ENCODE results near the gene ZC3H13. TPM values are rescaled to one million over a fixed set of nuclear protein-coding genes. Genes with fewer than 3 reads are reported as not detected.

Gene ZC3H13
- total and polyA plus RNA-seq, 10 of the 15 experiments (the other 5 are each of a cell fraction or from before 2014, with no cell fraction given): 10.0 to 55.9 (median 25.4) TPM

DNA sequence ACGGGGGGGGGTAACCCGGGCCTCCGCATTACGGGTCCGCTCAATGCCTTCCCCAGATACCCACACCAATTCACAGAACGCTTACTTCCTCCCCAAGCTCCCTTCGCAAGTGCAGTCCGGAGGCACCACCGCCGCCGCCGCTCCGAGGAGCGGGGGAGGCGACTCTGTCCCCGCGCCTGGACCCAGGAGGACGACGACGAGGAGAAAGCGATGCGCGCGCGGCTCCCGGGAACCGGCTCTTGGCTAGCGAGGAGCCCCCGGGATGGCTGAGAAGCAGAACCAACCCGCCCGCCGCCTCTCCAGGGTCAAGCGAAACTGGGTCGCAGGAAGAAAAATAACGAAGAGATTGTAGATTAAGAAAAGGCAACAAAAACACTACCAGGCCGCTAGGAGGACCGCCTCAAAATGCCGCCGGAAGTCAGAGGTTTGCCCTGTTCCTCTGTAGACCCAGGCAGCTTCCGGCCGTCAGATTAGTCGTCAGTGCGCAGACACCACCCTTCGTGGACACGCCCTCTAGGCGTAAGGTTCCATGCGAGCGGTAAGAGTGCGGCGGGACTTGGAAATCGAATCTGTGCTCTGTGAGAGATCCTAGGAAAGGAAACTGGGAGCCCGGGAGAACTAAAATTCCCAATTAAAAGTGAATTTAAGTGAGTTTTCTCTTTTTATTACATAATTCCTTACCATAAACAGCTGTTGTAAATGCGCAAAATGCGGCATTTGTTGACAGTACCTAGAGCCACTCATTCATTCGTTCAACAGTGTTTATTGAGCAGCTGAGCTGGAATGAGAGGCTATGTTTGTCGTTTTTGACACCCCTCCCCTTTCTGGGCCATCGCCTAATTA is at the start of gene ZC3H13 (continued):
- peak; percentile 98 for TF ChIP-seq ZNF24 (IDR thresholded peaks at IDR 0.05)
- TF ChIP-seq STAT1 (conservative IDR thresholded peaks at IDR 0.05): no peak
- no peak; the same call in 1 of the 2 replicates for TF ChIP-seq CBFB (IDR thresholded peaks at IDR 0.05; ENCODE audit: low read depth)
- TF ChIP-seq SREBF2 (IDR thresholded peaks at IDR 0.05; ENCODE audit: low read length): peak; percentile 52; the same call in 1 of the 2 replicates
- TF ChIP-seq, protein P1, sequence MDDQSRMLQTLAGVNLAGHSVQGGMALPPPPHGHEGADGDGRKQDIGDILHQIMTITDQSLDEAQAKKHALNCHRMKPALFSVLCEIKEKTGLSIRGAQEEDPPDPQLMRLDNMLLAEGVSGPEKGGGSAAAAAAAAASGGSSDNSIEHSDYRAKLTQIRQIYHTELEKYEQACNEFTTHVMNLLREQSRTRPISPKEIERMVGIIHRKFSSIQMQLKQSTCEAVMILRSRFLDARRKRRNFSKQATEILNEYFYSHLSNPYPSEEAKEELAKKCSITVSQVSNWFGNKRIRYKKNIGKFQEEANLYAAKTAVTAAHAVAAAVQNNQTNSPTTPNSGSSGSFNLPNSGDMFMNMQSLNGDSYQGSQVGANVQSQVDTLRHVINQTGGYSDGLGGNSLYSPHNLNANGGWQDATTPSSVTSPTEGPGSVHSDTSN (IDR thresholded peaks at IDR 0.05; ENCODE audit: insufficient replicate concordance, low read depth, low read length): peak; percentile 39
- TF ChIP-seq, protein P2, sequence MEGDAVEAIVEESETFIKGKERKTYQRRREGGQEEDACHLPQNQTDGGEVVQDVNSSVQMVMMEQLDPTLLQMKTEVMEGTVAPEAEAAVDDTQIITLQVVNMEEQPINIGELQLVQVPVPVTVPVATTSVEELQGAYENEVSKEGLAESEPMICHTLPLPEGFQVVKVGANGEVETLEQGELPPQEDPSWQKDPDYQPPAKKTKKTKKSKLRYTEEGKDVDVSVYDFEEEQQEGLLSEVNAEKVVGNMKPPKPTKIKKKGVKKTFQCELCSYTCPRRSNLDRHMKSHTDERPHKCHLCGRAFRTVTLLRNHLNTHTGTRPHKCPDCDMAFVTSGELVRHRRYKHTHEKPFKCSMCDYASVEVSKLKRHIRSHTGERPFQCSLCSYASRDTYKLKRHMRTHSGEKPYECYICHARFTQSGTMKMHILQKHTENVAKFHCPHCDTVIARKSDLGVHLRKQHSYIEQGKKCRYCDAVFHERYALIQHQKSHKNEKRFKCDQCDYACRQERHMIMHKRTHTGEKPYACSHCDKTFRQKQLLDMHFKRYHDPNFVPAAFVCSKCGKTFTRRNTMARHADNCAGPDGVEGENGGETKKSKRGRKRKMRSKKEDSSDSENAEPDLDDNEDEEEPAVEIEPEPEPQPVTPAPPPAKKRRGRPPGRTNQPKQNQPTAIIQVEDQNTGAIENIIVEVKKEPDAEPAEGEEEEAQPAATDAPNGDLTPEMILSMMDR (IDR thresholded peaks at IDR 0.05 in 2 of 3, conservative IDR thresholded peaks at IDR 0.05 in 1 of 3; ENCODE audit: control insufficient read depth in 2 of 3, extremely low read depth in 1 of 3, insufficient read depth in 1 of 3, low read depth in 3 of 3, low read length in 3 of 3): peak; percentile 13 to 34 (median 32); a peak in 4 of 6 replicates
- no peak for TF ChIP-seq LARP7 (IDR thresholded peaks at IDR 0.05)
- peak; percentile 96 for TF ChIP-seq GABPA (IDR thresholded peaks at IDR 0.05; ENCODE audit: low read depth)
- TF ChIP-seq NR2C2 (IDR thresholded peaks at IDR 0.05; ENCODE audit: borderline replicate concordance, control insufficient read depth, insufficient read length, low read depth): no peak
- TF ChIP-seq WRNIP1 (IDR thresholded peaks at IDR 0.05; ENCODE audit: borderline replicate concordance, low read depth, low read length): 0 out of 2 replicates have a peak, but pooled peaks have one; percentile 58
- peak; percentile 62 to 66; a peak in 3 of 4 replicates for TF ChIP-seq IKZF2 (IDR thresholded peaks at IDR 0.05)
- TF ChIP-seq ZNF217 (IDR thresholded peaks at IDR 0.05): no peak
- TF ChIP-seq ESRRA (IDR thresholded peaks at IDR 0.05; ENCODE audit: low read length): 0 out of 2 replicates have a peak, but pooled peaks have one; percentile 16
- TF ChIP-seq, protein P3, sequence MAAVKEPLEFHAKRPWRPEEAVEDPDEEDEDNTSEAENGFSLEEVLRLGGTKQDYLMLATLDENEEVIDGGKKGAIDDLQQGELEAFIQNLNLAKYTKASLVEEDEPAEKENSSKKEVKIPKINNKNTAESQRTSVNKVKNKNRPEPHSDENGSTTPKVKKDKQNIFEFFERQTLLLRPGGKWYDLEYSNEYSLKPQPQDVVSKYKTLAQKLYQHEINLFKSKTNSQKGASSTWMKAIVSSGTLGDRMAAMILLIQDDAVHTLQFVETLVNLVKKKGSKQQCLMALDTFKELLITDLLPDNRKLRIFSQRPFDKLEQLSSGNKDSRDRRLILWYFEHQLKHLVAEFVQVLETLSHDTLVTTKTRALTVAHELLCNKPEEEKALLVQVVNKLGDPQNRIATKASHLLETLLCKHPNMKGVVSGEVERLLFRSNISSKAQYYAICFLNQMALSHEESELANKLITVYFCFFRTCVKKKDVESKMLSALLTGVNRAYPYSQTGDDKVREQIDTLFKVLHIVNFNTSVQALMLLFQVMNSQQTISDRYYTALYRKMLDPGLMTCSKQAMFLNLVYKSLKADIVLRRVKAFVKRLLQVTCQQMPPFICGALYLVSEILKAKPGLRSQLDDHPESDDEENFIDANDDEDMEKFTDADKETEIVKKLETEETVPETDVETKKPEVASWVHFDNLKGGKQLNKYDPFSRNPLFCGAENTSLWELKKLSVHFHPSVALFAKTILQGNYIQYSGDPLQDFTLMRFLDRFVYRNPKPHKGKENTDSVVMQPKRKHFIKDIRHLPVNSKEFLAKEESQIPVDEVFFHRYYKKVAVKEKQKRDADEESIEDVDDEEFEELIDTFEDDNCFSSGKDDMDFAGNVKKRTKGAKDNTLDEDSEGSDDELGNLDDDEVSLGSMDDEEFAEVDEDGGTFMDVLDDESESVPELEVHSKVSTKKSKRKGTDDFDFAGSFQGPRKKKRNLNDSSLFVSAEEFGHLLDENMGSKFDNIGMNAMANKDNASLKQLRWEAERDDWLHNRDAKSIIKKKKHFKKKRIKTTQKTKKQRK (IDR thresholded peaks at IDR 0.05; ENCODE audit: low read depth, low read length): no peak
- TF ChIP-seq SIN3A (IDR thresholded peaks at IDR 0.05; ENCODE audit: low read depth, low read length): peak; percentile 91
- TF ChIP-seq NFYA (IDR thresholded peaks at IDR 0.05; ENCODE audit: borderline replicate concordance, low read depth, low read length): no peak
- TF ChIP-seq NR2C1 (IDR thresholded peaks at IDR 0.05): 0 out of 2 replicates have a peak, but pooled peaks have one; percentile 13
- TF ChIP-seq, protein P4, sequence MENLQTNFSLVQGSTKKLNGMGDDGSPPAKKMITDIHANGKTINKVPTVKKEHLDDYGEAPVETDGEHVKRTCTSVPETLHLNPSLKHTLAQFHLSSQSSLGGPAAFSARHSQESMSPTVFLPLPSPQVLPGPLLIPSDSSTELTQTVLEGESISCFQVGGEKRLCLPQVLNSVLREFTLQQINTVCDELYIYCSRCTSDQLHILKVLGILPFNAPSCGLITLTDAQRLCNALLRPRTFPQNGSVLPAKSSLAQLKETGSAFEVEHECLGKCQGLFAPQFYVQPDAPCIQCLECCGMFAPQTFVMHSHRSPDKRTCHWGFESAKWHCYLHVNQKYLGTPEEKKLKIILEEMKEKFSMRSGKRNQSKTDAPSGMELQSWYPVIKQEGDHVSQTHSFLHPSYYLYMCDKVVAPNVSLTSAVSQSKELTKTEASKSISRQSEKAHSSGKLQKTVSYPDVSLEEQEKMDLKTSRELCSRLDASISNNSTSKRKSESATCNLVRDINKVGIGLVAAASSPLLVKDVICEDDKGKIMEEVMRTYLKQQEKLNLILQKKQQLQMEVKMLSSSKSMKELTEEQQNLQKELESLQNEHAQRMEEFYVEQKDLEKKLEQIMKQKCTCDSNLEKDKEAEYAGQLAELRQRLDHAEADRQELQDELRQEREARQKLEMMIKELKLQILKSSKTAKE (IDR thresholded peaks at IDR 0.05; ENCODE audit: low read depth, poor library complexity, severe bottlenecking): peak; percentile 39
- no peak for TF ChIP-seq SMARCA5 (IDR thresholded peaks at IDR 0.05)
- 0 out of 2 replicates have a peak, but pooled peaks have one; percentile 44 for TF ChIP-seq STAT3 (IDR thresholded peaks at IDR 0.05; ENCODE audit: low read depth, low read length)
- TF ChIP-seq PAX8 (IDR thresholded peaks at IDR 0.05): no peak
- TF ChIP-seq POU2F2 (IDR thresholded peaks at IDR 0.05; ENCODE audit: borderline replicate concordance, low read depth, low read length): 0 out of 3 replicates have a peak, but pooled peaks have one; percentile 13
